Hematopoietic multipotent progenitor cell treated with erythropoietin and hydrocortisone succinate and interleukin-3 and kit ligand, for 15 days (in vitro differentiated cells): ENCODE measurements around the gene IGF1R.

Experiments used
- DNase-seq: peaks from one replicate; pipeline ENCODE4 v3.0.0-alpha.2; 2015; ENCODE audit warnings: low spot score

IGF1R gene

GRCh38 chr15:98746375-98747155 is 98.2 kb downstream of the IGF1R start:
- DNase-seq = no peak

DNA sequence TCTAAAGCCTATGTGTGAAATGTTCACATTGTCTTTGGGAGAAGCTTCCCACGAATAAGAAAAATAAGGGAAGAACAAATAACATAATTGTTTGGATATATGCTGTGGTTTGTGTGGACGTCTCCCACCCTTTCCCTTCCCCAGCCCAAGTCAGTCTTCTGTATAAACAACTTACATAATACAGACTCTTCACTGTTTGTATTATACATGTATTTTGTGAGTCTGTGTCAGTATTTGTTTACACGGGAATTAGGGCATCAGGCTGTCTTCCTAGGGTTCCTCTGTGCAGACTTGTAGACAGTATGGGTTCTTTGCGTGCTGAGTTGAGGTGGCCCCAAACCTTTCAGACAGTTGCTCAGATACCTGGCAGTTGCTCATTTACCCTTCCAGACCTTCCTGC is 103.4 kb downstream of the IGF1R start:
- no peak for DNase-seq

- no peak for DNase-seq
These were observed 105.7 kb downstream of the IGF1R start for GRCh38 chr15:98753726-98754656.

GRCh38 chr15:98754657-98755022 is 106.3 kb downstream of the IGF1R start:
- no peak for DNase-seq

GRCh38 chr15:98755138-98755537 is 106.8 kb downstream of the IGF1R start:
- no peak for DNase-seq

DNA sequence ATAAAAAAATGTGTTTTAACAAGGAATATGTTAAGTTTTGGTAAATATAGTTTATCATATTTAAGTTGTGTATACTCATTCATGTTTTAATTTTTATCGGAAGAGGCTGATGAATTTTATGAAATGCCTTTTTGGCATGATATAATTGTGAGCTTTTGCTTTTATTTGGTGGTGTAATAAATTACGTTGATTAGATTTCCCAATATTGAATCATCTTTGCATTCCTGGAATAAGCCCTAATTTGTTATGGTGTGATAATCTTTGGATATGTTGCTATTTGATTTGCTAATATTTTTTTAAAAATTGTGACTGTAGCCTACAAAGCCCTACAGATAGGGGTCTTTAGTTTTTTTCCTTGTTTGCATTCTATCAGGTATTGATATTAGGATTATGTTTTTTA is 107.4 kb downstream of the IGF1R start:
- DNase-seq = peak; percentile 26

- peak; percentile 52 for DNase-seq
These were observed 109.9 kb downstream of the IGF1R start for GRCh38 chr15:98758224-98758623.

- DNase-seq = no peak
These were observed 110.9 kb downstream of the IGF1R start for GRCh38 chr15:98759277-98759676.

- DNase-seq = no peak
These were observed 111.9 kb downstream of the IGF1R start for GRCh38 chr15:98760112-98760826.

GRCh38 chr15:98760975-98761374 is 112.6 kb downstream of the IGF1R start:
- no peak for DNase-seq

- no peak for DNase-seq
These were observed 114.8 kb downstream of the IGF1R start for GRCh38 chr15:98763179-98763578.

GRCh38 chr15:98764291-98764690 is 116.0 kb downstream of the IGF1R start:
- DNase-seq = no peak

DNA sequence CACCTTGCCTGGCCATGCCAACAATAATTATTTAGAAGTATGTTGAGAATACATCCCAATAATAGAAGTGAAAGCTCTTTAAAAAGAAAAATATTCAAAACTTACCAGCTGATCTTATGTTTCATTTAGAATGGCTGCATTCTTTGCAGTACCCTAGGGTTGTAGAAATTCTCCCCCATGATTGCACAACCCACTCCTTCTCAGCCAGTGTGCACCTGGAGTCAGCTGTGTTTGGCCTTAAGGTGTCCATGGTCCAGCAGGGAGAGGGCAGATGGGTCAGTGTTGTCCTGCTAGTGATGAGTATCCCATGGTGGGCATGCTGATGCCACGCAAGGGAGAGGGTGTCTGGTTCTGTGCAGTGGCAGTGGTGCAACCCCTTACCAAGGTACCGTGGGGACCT is 117.3 kb downstream of the IGF1R start:
- DNase-seq = no peak

DNA sequence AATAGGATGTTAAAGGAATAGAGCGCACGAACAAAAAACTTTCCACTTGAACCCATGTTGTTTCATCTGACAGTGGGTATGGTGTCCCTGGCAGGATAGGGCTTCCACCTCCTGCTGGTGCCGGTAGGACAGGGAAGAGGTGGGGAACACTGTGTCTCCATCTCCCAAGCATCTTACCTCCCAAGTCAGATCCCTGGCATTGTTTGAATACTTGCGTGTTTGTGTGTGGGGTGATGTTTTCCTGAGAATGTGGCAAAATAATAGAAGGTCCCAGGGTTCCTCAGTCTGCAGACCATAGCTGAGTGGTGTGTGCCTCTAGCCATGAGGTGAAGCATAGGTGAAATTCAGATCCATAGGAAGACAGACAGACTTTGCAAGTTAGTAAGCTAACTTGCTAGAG is 119.4 kb downstream of the IGF1R start:
- no peak for DNase-seq

DNA sequence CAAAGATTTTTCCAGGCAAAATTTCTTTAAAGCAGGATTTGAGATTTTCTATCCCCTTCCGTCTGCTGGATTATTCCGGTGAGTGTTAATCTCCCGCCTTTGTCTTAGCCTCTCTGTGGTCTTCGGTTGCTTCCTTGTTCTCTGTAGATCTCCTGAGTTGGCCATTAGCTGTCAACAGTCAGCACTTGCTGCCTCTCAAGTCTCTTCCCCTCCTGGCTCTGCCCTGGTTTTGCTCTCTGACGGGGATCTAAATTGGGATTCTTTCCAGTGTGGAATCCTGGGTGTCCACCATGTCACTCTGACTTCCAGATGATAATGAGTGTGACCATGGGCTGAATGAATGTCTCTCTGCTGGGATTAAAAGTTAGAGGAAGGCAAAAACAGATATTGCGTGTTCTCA is 121.5 kb downstream of the IGF1R start:
- DNase-seq = no peak

- no peak for DNase-seq
These were observed 122.6 kb downstream of the IGF1R start for GRCh38 chr15:98770984-98771383.

- DNase-seq = peak; percentile 22
These were observed 123.2 kb downstream of the IGF1R start for GRCh38 chr15:98771541-98771940.

GRCh38 chr15:98772895-98773294 is 124.6 kb downstream of the IGF1R start:
- no peak for DNase-seq

GRCh38 chr15:98773616-98774015 is 125.3 kb downstream of the IGF1R start:
- no peak for DNase-seq

GRCh38 chr15:98774756-98775497 is 126.6 kb downstream of the IGF1R start:
- DNase-seq = no peak

DNA sequence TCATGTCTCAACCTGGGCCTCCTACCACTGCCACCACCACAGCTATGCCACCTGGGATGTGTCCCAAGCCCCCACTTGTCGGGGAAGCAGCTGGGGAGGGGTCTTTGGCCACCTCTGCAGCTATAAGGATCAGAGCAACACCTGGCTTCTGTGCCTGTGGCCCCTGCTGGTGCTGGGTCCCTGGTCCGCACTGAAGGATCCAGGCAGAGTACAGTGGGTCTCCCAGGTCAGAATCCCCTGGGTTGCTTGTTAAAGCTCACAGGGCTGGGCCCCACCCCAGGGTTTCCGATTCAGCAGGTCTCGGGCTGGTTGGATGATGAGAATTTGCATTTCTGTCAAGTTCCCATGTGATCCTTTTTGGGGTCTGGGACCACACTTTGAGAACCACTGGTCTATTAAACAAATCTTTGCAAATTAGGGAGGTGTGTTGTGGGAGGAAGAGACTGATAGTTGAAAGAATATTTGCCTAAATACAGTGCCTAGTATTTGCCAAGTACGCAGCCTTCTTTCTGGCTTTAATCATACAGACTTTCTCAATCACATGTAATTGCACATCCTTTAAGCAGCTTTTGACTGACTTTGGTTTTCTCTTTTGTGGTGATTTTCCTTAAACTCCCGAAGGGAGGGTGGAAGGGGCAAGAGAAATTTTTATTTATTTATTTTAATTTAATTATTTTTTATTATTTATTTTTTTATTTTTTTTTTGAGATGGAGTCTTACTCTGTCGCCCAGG is 127.3 kb downstream of the IGF1R start:
- no peak for DNase-seq
